HEK293 (cell line): ENCODE data around the gene NUMB.

Experiments
- CTCF ChIA-PET: fragments of 350-600 bp; formaldehyde crosslinking; extraction: SDS; loops from one replicate; lab custom pipeline; 2021; ENCODE audit warnings: antibody characterized with exemption; lab: Yijun Ruan, JAX
- POLR2A ChIA-PET: fragments of 300-600 bp; formaldehyde crosslinking; extraction: SDS; loops from one replicate; lab custom pipeline; 2020; ENCODE audit warnings: antibody characterized with exemption, inconsistent platforms; lab: Yijun Ruan, JAX
- H3K27ac ChIP-seq: fragments of 200-500 bp; sonication (Bioruptor generic); 2 replicates; pipeline ENCODE4 v1.5.1; 2014; ENCODE audit warnings: low read depth, low read length, control low read depth, inconsistent platforms; ENCODE audit errors: extremely low read depth
- H3K36me3 ChIP-seq, 2 experiments: fragments of 200-500 bp in 1 of 2; sonication (Bioruptor generic) in 1 of 2; 1 replicate in 1 of 2; 2 replicates in 1 of 2; pipeline ENCODE4 v1.5.1; 2014 to 2017; ENCODE audit warnings: inconsistent platforms in 2 of 2, low read length in 2 of 2; ENCODE audit not compliant: control insufficient read depth in 2 of 2, insufficient read depth in 1 of 2
- H3K4me1 ChIP-seq: fragments of 200-500 bp; sonication (Bioruptor generic); 2 replicates; pipeline ENCODE4 v1.5.1; 2014; ENCODE audit warnings: mild to moderate bottlenecking, low read length, inconsistent platforms; ENCODE audit not compliant: control insufficient read depth, insufficient read depth
- H3K4me3 ChIP-seq: 2 replicates; pipeline ENCODE4 v1.5.1; 2011; ENCODE audit warnings: low read depth, mild to moderate bottlenecking, control low read depth, low read length, moderate library complexity
- H3K9me3 ChIP-seq: fragments of 200-500 bp; sonication (Bioruptor generic); 2 replicates; pipeline ENCODE4 v1.5.1; 2014; ENCODE audit warnings: low read depth, low read length, inconsistent platforms; ENCODE audit not compliant: control insufficient read depth, insufficient read depth
- EGR2 ChIP-seq: fragments of 450-650 bp; formaldehyde crosslinking; IDR thresholded peaks from 2 replicates; pipeline ENCODE4 v1.5.1; 2016; ENCODE audit warnings: low read depth, missing biosample characterization, missing genetic modification characterization
- PRDM2 ChIP-seq: fragments of 450-650 bp; formaldehyde crosslinking; IDR thresholded peaks from 2 replicates; pipeline ENCODE4 v1.5.1; 2016; ENCODE audit warnings: missing biosample characterization, missing genetic modification characterization, borderline replicate concordance
- PRDM4 ChIP-seq: fragments of 450-650 bp; formaldehyde crosslinking; IDR thresholded peaks from 2 replicates; pipeline ENCODE4 v1.5.1; 2017; ENCODE audit warnings: missing biosample characterization, missing genetic modification characterization
- TCF7L2 ChIP-seq: IDR thresholded peaks from 2 replicates; pipeline ENCODE4 v1.6.1; 2011; ENCODE audit warnings: low read depth, mild to moderate bottlenecking, inconsistent platforms, low read length, moderate library complexity, borderline replicate concordance
- YY1 ChIP-seq: fragments of 450-650 bp; formaldehyde crosslinking; IDR thresholded peaks from 2 replicates; pipeline ENCODE4 v1.5.1; 2018; ENCODE audit warnings: missing biosample characterization, missing genetic modification characterization
- ZBTB1 ChIP-seq: fragments of 450-650 bp; formaldehyde crosslinking; IDR thresholded peaks from 2 replicates; pipeline ENCODE4 v1.5.1; 2016; ENCODE audit warnings: missing biosample characterization, missing genetic modification characterization
- ZEB2 ChIP-seq: fragments of 450-650 bp; formaldehyde crosslinking; IDR thresholded peaks from 2 replicates; pipeline ENCODE4 v1.5.1; 2016; ENCODE audit warnings: missing biosample characterization, missing genetic modification characterization
- ZNF114 ChIP-seq: fragments of 450-650 bp; formaldehyde crosslinking; IDR thresholded peaks from 2 replicates; pipeline ENCODE4 v1.5.0; 2017; ENCODE audit warnings: missing biosample characterization, missing genetic modification characterization
- ZNF121 ChIP-seq: fragments of 450-650 bp; formaldehyde crosslinking; IDR thresholded peaks from 2 replicates; pipeline ENCODE4 v1.5.1; 2016; ENCODE audit warnings: missing biosample characterization, missing genetic modification characterization
- ZNF157 ChIP-seq: fragments of 450-650 bp; formaldehyde crosslinking; IDR thresholded peaks from 2 replicates; pipeline ENCODE4 v1.5.1; 2016; ENCODE audit warnings: missing biosample characterization, missing genetic modification characterization
- ZNF2 ChIP-seq: fragments of 450-650 bp; formaldehyde crosslinking; IDR thresholded peaks from 2 replicates; pipeline ENCODE4 v1.5.1; 2016; ENCODE audit warnings: missing biosample characterization, missing genetic modification characterization
- ZNF211 ChIP-seq: fragments of 450-650 bp; formaldehyde crosslinking; IDR thresholded peaks from 2 replicates; pipeline ENCODE4 v1.5.1; 2016; ENCODE audit warnings: low read depth, missing biosample characterization, missing genetic modification characterization
- ZNF221 ChIP-seq: fragments of 450-650 bp; formaldehyde crosslinking; IDR thresholded peaks from 2 replicates; pipeline ENCODE4 v1.5.1; 2017; ENCODE audit warnings: missing biosample characterization, missing genetic modification characterization, borderline replicate concordance
- ZNF23 ChIP-seq: fragments of 450-650 bp; formaldehyde crosslinking; IDR thresholded peaks from 2 replicates; pipeline ENCODE4 v1.5.1; 2016; ENCODE audit warnings: missing biosample characterization, missing genetic modification characterization, borderline replicate concordance
- ZNF302 ChIP-seq: fragments of 450-650 bp; formaldehyde crosslinking; IDR thresholded peaks from 2 replicates; pipeline ENCODE4 v1.5.1; 2016; ENCODE audit warnings: missing biosample characterization, missing genetic modification characterization, low read depth
- ZNF391 ChIP-seq: fragments of 450-650 bp; formaldehyde crosslinking; IDR thresholded peaks from 2 replicates; pipeline ENCODE4 v1.5.1; 2016; ENCODE audit warnings: low read depth, missing biosample characterization, missing genetic modification characterization, borderline replicate concordance
- ZNF416 ChIP-seq: fragments of 450-650 bp; formaldehyde crosslinking; IDR thresholded peaks from 2 replicates; pipeline ENCODE4 v1.5.1; 2016; ENCODE audit warnings: missing biosample characterization, missing genetic modification characterization
- ZNF433 ChIP-seq: fragments of 450-650 bp; formaldehyde crosslinking; IDR thresholded peaks from 2 replicates; pipeline ENCODE4 v1.5.1; 2016; ENCODE audit warnings: missing biosample characterization, missing genetic modification characterization, low read depth
- ZNF529 ChIP-seq: fragments of 450-650 bp; formaldehyde crosslinking; IDR thresholded peaks from 2 replicates; pipeline ENCODE4 v1.5.1; 2017; ENCODE audit warnings: missing genetic modification characterization, missing biosample characterization; ENCODE audit not compliant: insufficient replicate concordance
- ZNF548 ChIP-seq: fragments of 450-650 bp; formaldehyde crosslinking; IDR thresholded peaks from 2 replicates; pipeline ENCODE4 v1.5.1; 2016; ENCODE audit warnings: missing biosample characterization, missing genetic modification characterization
- ZNF549 ChIP-seq: fragments of 450-650 bp; IDR thresholded peaks from 2 replicates; pipeline ENCODE4 v1.5.1; 2018; ENCODE audit warnings: missing biosample characterization, missing genetic modification characterization, mild to moderate bottlenecking, inconsistent platforms, moderate library complexity
- ZNF555 ChIP-seq: fragments of 450-650 bp; formaldehyde crosslinking; conservative IDR thresholded peaks from 2 replicates; pipeline ENCODE4 v1.5.1; 2017; ENCODE audit warnings: missing biosample characterization, mild to moderate bottlenecking, missing genetic modification characterization, inconsistent platforms
- ZNF623 ChIP-seq: fragments of 450-650 bp; formaldehyde crosslinking; IDR thresholded peaks from 2 replicates; pipeline ENCODE4 v1.5.1; 2016; ENCODE audit warnings: missing biosample characterization, missing genetic modification characterization
- ZNF76 ChIP-seq: fragments of 450-650 bp; formaldehyde crosslinking; IDR thresholded peaks from 2 replicates; pipeline ENCODE4; 2016; ENCODE audit warnings: low read depth, missing biosample characterization, missing genetic modification characterization, borderline replicate concordance
- TF ChIP-seq, protein P1 (sequence below): fragments of 450-650 bp; formaldehyde crosslinking; IDR thresholded peaks from 2 replicates; pipeline ENCODE4 v1.5.1; 2016; ENCODE audit warnings: missing biosample characterization, missing genetic modification characterization
- TF ChIP-seq, protein P2 (sequence below): fragments of 450-650 bp; formaldehyde crosslinking; IDR thresholded peaks from 2 replicates; pipeline ENCODE4 v1.5.1; 2016; ENCODE audit warnings: missing biosample characterization, missing genetic modification characterization

Gene NUMB

GRCh38 chr14:73462048-73462715 lies 3.8 kb upstream of the NUMB start:
- POLR2A ChIA-PET: interaction anchor here (1.5 kb wide), 1 partner anchor 29 kb away, joined by 9 read pairs; the partner anchor contains the start of gene RIOX1
- Histone ChIP-seq H3K4me3 (no peak overlapping the region), H3K4me1 (peaks cover 26% of the 10 kb centered on the region), H3K27ac (peak overlapping the region; percentile 44), H3K36me3 (no peaks in the 10 kb centered on the region), H3K9me3 (no peaks in the 10 kb centered on the region)
- CTCF ChIA-PET: interaction anchor here (0.7 to 2.5 kb wide), 4 partner anchors 9 to 167 kb away, joined by 3 to 17 read pairs (median 10); no protein-coding TSS in a partner anchor
- TF ChIP-seq ZNF76 (no peak), YY1 (tag by site-specific recombination) (no peak), ZNF23 (tag by site-specific recombination) (no peak), PRDM4 (tag by site-specific recombination) (no peak), ZNF302 (tag by site-specific recombination) (no peak), ZEB2 (tag by site-specific recombination) (no peak), ZNF211 (tag by site-specific recombination) (no peak), TCF7L2 (no peak), ZNF529 (tag by site-specific recombination) (no peak), ZNF548 (tag by site-specific recombination) (no peak), PRDM2 (tag by site-specific recombination) (no peak), ZNF221 (tag by site-specific recombination) (no peak), ZNF121 (tag by site-specific recombination) (no peak), ZNF549 (tag by site-specific recombination) (no peak), ZNF2 (tag by site-specific recombination) (no peak), ZNF391 (tag by site-specific recombination) (no peak), ZNF433 (tag by site-specific recombination) (no peak), EGR2 (peak; percentile 58; the same call in 1 of the 2 replicates), ZNF416 (tag by site-specific recombination) (no peak), ZNF623 (no peak), ZBTB1 (no peak), ZNF114 (tag by site-specific recombination) (no peak), ZNF555 (no peak), ZNF157 (tag by site-specific recombination) (no peak)
- TF ChIP-seq, protein P1, sequence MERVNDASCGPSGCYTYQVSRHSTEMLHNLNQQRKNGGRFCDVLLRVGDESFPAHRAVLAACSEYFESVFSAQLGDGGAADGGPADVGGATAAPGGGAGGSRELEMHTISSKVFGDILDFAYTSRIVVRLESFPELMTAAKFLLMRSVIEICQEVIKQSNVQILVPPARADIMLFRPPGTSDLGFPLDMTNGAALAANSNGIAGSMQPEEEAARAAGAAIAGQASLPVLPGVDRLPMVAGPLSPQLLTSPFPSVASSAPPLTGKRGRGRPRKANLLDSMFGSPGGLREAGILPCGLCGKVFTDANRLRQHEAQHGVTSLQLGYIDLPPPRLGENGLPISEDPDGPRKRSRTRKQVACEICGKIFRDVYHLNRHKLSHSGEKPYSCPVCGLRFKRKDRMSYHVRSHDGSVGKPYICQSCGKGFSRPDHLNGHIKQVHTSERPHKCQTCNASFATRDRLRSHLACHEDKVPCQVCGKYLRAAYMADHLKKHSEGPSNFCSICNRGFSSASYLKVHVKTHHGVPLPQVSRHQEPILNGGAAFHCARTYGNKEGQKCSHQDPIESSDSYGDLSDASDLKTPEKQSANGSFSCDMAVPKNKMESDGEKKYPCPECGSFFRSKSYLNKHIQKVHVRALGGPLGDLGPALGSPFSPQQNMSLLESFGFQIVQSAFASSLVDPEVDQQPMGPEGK (tag by site-specific recombination): peak; percentile 71
- TF ChIP-seq, protein P2, sequence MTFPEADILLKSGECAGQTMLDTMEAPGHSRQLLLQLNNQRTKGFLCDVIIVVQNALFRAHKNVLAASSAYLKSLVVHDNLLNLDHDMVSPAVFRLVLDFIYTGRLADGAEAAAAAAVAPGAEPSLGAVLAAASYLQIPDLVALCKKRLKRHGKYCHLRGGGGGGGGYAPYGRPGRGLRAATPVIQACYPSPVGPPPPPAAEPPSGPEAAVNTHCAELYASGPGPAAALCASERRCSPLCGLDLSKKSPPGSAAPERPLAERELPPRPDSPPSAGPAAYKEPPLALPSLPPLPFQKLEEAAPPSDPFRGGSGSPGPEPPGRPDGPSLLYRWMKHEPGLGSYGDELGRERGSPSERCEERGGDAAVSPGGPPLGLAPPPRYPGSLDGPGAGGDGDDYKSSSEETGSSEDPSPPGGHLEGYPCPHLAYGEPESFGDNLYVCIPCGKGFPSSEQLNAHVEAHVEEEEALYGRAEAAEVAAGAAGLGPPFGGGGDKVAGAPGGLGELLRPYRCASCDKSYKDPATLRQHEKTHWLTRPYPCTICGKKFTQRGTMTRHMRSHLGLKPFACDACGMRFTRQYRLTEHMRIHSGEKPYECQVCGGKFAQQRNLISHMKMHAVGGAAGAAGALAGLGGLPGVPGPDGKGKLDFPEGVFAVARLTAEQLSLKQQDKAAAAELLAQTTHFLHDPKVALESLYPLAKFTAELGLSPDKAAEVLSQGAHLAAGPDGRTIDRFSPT (tag by site-specific recombination): no peak
